HG03025 (cell line): Measurements from ENCODE around the gene TTLL11.

Source experiments
- ATAC-seq: cut with Tn5 transposase; IDR thresholded peaks from one replicate; pipeline ENCODE4 v1.9.1; 2021; ENCODE audit warnings: mild to moderate bottlenecking, moderate library complexity; ENCODE audit not compliant: unreplicated experiment, low FRiP score

TTLL11 gene

GRCh38 chr9:121888438-121888775, 204.7 kb downstream of the TTLL11 start:
- no peak for ATAC-seq

DNA sequence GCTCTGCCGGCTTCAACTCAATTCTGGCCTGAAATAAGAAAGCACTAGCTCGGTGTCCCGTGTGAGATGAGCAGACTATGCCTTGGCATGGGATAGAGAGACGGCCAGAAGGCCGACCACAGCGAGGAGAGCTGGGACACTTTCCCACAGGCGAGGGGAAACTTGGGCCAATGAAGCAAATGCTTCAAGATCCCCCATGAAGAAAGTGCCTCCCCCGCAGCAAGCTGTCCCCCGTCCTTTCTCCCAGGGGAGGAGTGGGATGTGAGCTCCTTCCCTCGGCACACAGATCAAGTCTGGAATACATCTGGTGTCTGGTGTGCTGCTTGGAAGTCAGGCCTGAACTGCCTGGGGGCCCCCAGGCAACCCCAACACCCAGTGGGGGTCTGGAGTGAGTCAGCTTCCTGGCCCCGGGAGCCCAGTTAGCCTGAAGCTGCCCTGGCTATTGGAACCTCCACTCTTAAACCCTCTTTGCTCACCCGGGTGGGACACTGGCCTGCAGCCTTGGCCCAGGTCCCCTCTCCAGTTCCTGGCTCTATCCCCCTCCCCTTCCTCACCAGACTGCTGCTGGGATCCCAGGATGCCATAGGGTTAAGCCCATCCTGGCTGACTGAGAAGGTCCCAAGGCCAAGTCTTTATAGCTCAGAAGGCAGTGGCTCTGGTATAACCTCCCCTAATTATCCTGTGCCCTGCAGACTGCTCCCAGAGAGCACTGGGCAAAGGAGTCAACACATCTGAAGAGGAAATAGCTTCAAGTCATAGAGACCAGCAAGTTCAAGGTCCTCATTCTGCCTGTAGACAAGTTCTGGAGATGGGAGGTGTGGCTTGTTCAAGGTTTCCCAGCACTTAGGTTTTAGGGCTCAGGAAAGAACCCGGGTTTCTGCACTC, 205.3 kb downstream of the TTLL11 start:
- no peak for ATAC-seq

DNA sequence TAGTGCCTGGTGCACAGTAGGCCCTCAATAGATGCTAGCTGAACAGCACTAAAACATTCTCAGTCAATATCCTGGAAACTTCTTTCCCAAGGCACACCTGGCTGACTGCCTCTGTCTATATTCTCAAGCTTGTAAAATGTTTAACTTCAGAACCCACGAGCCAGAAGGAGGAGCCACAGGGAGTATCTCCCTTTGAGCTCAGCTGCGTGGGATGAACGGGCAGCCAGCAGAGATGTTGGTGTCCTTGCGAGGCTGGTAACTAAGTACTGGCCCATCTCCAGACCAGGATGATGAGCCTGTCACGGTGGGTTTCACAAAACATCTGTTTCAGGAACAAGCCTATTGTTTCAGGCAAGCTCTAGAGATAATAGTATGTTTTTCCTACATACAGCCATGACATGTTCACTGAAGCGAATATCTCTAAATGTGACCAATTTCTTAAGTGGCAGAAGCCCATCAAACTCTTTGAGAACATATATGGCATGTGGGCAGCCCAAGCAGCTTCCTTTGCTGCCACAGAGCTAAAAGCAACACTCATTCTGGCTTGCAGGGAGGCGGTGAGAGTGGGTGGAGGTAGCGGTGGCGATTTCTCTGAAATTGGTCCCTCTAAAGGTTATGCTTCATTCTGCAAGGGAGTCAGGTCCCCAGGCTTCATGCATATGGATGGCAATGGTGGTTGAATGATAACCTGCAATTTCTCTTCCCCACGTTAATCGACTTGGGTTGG, 206.2 kb downstream of the TTLL11 start:
- ATAC-seq, result no peak

DNA sequence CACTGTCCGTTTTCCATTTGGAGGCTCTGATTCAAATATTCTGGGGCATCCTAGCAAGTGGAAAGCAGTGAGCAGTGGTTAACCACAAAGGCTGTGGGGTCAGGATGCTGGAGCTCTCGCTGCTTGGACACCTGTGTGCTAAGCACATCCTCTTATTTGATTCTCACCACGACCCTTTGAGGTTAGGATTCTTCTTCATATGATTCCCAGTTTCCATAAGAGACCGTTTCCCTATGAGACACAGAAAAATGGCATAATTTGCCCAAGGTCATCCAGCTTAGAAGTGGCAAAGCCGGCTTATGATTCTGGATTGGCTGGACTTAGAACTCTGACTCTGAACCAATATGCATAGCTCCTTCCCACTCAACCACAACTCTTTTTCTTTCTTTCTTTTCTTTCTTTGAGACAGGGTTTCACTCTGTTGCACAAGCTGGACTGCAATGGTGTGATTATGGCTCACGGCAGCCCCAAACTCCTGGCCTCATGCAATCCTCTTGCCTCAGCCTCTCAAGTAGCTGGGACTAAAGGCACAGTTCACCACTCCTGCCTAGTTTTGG, 207.7 kb downstream of the TTLL11 start:
- ATAC-seq, result no peak

GRCh38 chr9:121884057-121884541, 209.0 kb downstream of the TTLL11 start:
- ATAC-seq, result no peak

DNA sequence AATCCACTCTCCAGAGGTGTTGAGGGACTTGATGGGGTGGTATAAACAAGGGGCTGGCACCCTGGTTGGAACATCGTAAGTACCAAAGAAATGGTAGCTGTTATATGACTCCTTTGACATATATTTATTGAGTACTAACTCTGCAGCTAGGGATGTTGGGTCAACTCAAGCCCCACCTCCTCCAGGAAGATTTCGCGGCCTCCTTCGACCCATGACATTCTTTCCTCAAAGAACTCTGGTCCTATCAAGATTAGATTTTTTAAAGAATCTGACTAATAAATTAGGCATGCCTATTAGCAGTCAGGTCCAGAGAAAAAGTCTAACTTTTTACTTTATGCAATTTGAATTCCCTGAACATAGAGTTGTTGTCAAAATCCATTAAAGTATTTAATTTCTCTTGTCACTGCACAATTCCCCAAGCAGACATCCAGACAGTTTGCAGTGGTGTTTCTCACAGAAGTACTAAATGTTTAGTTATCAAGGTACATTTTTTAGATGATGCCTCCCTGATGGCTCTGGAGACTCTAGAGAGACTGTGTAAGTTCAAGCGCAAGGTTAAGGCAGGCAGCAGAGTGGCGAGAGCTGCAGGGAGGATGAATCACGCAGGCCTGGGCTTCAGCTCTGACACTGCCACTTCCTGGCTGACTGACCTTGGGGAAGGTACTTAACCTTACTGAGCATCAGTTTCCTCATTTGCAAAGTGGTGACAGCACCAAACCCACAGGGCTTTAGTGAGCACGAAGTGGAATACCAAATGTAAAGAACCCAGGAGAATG, 209.6 kb downstream of the TTLL11 start:
- ATAC-seq, result no peak

GRCh38 chr9:121881920-121882500, 211.1 kb downstream of the TTLL11 start:
- ATAC-seq, result no peak

- ATAC-seq, result no peak
Observed at GRCh38 chr9:121880343-121880898, 212.7 kb downstream of the TTLL11 start.

DNA sequence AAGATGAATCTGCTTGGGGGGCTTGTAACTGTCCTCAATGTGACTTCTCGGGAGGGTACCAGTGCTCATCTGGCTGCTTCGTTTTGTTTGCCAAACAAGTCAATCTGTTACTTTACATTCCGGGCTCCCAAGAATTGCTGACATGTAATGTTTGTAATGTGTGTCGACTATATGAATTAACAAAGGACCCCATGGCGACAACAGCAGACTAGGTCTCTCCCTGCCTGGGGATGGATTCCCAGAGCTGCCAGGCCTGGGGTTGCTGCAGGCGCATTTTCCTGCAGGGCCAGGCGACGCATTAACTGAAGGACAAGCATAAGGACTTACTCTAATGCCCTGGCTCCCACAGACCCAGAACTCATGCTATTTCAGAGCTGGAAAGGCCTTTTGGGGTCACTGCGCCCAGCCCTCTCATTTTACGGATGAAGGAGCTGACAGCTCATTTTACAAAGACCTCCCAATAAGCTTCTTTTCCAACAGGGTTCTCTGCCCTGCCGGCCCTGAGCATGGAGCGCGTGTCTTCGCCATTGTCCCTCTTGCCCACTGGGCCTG, 214.8 kb downstream of the TTLL11 start:
- no peak for ATAC-seq

DNA sequence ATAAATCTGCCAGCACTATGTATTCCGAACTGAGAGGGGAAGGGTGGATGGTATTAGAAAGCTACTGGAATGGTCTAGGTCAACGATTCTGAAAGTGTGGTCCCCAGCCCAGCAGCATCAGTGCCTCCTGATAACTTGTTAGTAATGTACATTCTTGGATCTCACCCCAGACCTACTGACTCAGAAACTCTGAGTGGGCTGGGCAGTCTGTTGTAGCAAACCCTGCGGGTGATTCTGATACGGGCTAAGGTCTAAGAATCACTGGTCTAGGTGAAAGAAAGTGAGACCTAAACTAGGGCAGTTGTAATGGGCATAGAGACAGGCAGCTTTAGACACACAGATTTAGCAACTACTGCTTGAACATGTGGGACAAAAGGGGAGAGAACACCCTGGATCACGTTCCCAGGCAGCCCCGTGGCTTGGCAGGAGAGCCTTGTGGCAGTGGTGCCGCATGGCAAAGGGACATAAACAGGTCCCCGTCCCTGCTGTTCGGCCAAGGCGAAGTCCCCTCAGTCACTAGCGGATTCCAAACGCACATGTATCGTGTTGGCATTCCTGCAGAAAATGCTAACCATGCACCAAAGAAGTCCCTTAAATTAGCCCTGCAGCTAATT, 216.3 kb downstream of the TTLL11 start:
- no peak for ATAC-seq

GRCh38 chr9:121876255-121876654, 216.9 kb downstream of the TTLL11 start:
- ATAC-seq, result no peak

GRCh38 chr9:121874524-121874923, 218.6 kb downstream of the TTLL11 start:
- ATAC-seq, result no peak

- no peak for ATAC-seq
Observed at GRCh38 chr9:121871431-121872025, 221.6 kb downstream of the TTLL11 start.

- no peak for ATAC-seq
Observed at GRCh38 chr9:121870271-121870670, 222.8 kb downstream of the TTLL11 start.

GRCh38 chr9:121868626-121869025, 224.5 kb downstream of the TTLL11 start:
- ATAC-seq, result no peak

DNA sequence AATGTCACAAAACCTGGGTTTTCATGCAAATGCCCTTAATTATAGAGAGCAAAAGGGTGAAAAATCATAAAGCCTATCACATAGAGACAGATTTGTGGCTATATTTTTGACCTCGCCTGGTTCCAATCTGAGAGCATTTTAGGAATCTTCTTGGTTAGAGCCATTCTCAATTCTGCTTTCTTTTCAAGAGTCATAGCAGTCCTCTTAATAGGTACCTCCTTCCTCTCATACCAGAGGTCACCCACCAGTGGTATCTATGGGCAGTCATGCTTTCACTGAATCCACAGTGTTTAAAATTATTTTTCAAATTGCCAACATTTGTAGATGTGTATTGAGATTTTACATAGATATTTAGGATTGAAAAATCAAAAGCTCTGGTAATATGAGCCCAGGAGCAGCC, 226.2 kb downstream of the TTLL11 start:
- ATAC-seq, result no peak

- ATAC-seq, result no peak
Observed at GRCh38 chr9:121865884-121866283, 227.2 kb downstream of the TTLL11 start.

GRCh38 chr9:121865060-121865459, 228.0 kb downstream of the TTLL11 start:
- no peak for ATAC-seq

GRCh38 chr9:121863955-121864354, 229.2 kb downstream of the TTLL11 start:
- ATAC-seq, result no peak
